B cell (primary cell): Measurements from ENCODE around the gene MYH13. TPM values are rescaled to one million over a fixed set of nuclear protein-coding genes. Genes with fewer than 3 reads are reported as not detected.
A peak's percentile ranks its signal among the peaks of the same experiment; 100 is the strongest.

Experiments used
- ATAC-seq: fragments of 200-7000 bp; cut with Tn5 transposase; one replicate; pipeline ENCODE4 v1.10.0; 2021; ENCODE audit warnings: low read depth, mild to moderate bottlenecking, moderate number of reproducible peaks, moderate library complexity
- CTCF ChIA-PET: fragments of 350-600 bp; sonication (Branson Sonifier 250); formaldehyde crosslinking; loops from one replicate; lab custom pipeline; 2021; ENCODE audit warnings: antibody characterized with exemption, inconsistent platforms; lab: Charles Lee
- POLR2A ChIA-PET: fragments of 350-600 bp; sonication (Branson Sonifier 250); formaldehyde crosslinking; loops from one replicate; lab custom pipeline; 2021; ENCODE audit warnings: antibody characterized with exemption; lab: Charles Lee
- DNase-seq: peaks from one replicate; pipeline ENCODE4 v3.0.0; 2013
- H2AFZ ChIP-seq: 2 replicates; pipeline ENCODE4 v1.6.1; 2012; ENCODE audit warnings: mild to moderate bottlenecking, low read depth, low read length; ENCODE audit not compliant: insufficient read depth, poor library complexity, severe bottlenecking
- H3K27ac ChIP-seq, 2 donors: 1 replicate in 1 of 2; 2 replicates in 1 of 2; pipeline ENCODE4 v1.5.1; 2012 to 2013; ENCODE audit warnings: low read length in 2 of 2, mild to moderate bottlenecking in 2 of 2, moderate library complexity in 1 of 2
- H3K27me3 ChIP-seq, 4 experiments: fragments of 200-600 bp in 1 of 4; sonication (generic) in 1 of 4; replicated peaks in 1 of 4; 1 replicate in 2 of 4; 2 replicates in 2 of 4; pipeline versions ENCODE4 v1.6.1 to v1.7.0; 2013 to 2016; ENCODE audit warnings: low read length in 3 of 4, mild to moderate bottlenecking in 2 of 4, mixed read lengths in 1 of 4, moderate library complexity in 1 of 4; ENCODE audit not compliant: insufficient read depth in 4 of 4, control insufficient read depth in 3 of 4; ENCODE audit errors: control extremely low read depth in 1 of 4
- H3K36me3 ChIP-seq, 2 experiments: replicated peaks in 1 of 2; 1 replicate in 1 of 2; 2 replicates in 1 of 2; pipeline versions ENCODE4 v1.6.1 to v1.7.1; 2013; ENCODE audit warnings: low read length in 1 of 2; ENCODE audit not compliant: insufficient read depth in 2 of 2, control insufficient read depth in 1 of 2; ENCODE audit errors: control extremely low read depth in 1 of 2, extremely low read depth in 1 of 2
- H3K4me1 ChIP-seq, 2 donors: fragments of 200-600 bp in 1 of 2; sonication (generic) in 1 of 2; 1 replicate in 1 of 2; 2 replicates in 1 of 2; pipeline versions ENCODE4 v1.5.1 to v1.6.1; 2013 to 2017; ENCODE audit warnings: low read length in 2 of 2; ENCODE audit not compliant: control insufficient read depth in 2 of 2, insufficient read depth in 2 of 2
- H3K4me2 ChIP-seq: replicated peaks from 2 replicates; pipeline ENCODE3; 2012; ENCODE audit warnings: mild to moderate bottlenecking, low read depth, low read length; ENCODE audit not compliant: poor library complexity, severe bottlenecking
- H3K4me3 ChIP-seq, 5 experiments: fragments of 200-600 bp in 1 of 5; sonication (generic) in 1 of 5; 1 replicate in 3 of 5; 2 replicates in 2 of 5; pipeline versions ENCODE4 v1.5.1 to v1.7.0; 2011 to 2016; ENCODE audit warnings: low read length in 4 of 5, mild to moderate bottlenecking in 4 of 5, low read depth in 2 of 5, control low read depth in 1 of 5, moderate library complexity in 1 of 5; ENCODE audit not compliant: insufficient read depth in 1 of 5; ENCODE audit errors: control extremely low read depth in 1 of 5, extremely low read depth in 1 of 5
- H3K79me2 ChIP-seq: fragments of 200-600 bp; sonication (generic); one replicate; pipeline ENCODE4 v1.6.0; 2016; ENCODE audit warnings: low read length; ENCODE audit not compliant: control insufficient read depth, insufficient read depth
- H3K9ac ChIP-seq: fragments of 200-600 bp; sonication (generic); 2 replicates; pipeline ENCODE4 v1.6.1; 2017; ENCODE audit warnings: mild to moderate bottlenecking, low read length, moderate library complexity
- H3K9me3 ChIP-seq, 3 donors: one replicate each; pipeline versions ENCODE4 v1.6.1 to v1.7.1; 2013; ENCODE audit warnings: low read length in 2 of 3; ENCODE audit not compliant: control insufficient read depth in 2 of 3, insufficient read depth in 1 of 3; ENCODE audit errors: control extremely low read depth in 1 of 3
- H4K20me1 ChIP-seq: 2 replicates; pipeline ENCODE4 v1.6.0; 2012; ENCODE audit warnings: mild to moderate bottlenecking, low read length; ENCODE audit not compliant: insufficient read depth, control insufficient read depth, poor library complexity, severe bottlenecking
- H3K27ac Mint-ChIP-seq: one replicate; pipeline ENCODE4 v1.8.0; 2021; ENCODE audit warnings: mixed read lengths
- H3K27me3 Mint-ChIP-seq: one replicate; pipeline ENCODE4 v1.8.0; 2021; ENCODE audit warnings: mixed read lengths
- H3K4me1 Mint-ChIP-seq: one replicate; pipeline ENCODE4 v1.8.0; 2021; ENCODE audit warnings: mixed read lengths
- H3K4me3 Mint-ChIP-seq: one replicate; pipeline ENCODE4 v1.8.0; 2021; ENCODE audit warnings: mixed read lengths
- H3K9me3 Mint-ChIP-seq: one replicate; pipeline ENCODE4 v1.8.0; 2022; ENCODE audit warnings: mixed read lengths; ENCODE audit not compliant: insufficient read depth
- EZH2 ChIP-seq: IDR thresholded peaks from 2 replicates; pipeline ENCODE4 v1.6.1; 2012; ENCODE audit warnings: borderline replicate concordance, low read depth, mild to moderate bottlenecking, moderate library complexity, low read length; ENCODE audit not compliant: insufficient read depth, poor library complexity, severe bottlenecking
- WGBS: methylation state at CpG from one replicate; pipeline ENCODE4 v1.1.5; 2013; ENCODE audit warnings: missing lambda C conversion rate; ENCODE audit not compliant: insufficient coverage; 5-methylcytosine and 5-hydroxymethylcytosine counted together
- intact Hi-C: fragments of 100-400 bp; cut with micrococcal nuclease; formaldehyde crosslinking; loops from one replicate; pipeline ENCODE4 v1.10.0; 2022
- polyA plus RNA-seq: library from polyadenylated mRNA; depleted of rRNA; stranded (reverse); fragments of >200 nt; gene quantifications from 2 replicates; pipeline ENCODE4 v1.2.3, GENCODE V29; 2012
- total RNA-seq, 2 donors: library from RNA; stranded (reverse); fragments of 120-200 nt in 1 of 2; gene quantifications; 1 replicate in 1 of 2; 2 replicates in 1 of 2; pipeline versions ENCODE4 v1.2.3 to v1.2.4, GENCODE V29; 2013 to 2022
- TF ChIP-seq, protein P1 (sequence below): fragments of 200-600 bp; IDR thresholded peaks from one replicate; pipeline ENCODE4 v1.8.0; 2022; ENCODE audit warnings: antibody characterized with exemption, mild to moderate bottlenecking

The MYH13 gene
- total and polyA plus RNA-seq, 2 donors (not counting 1 experiment from before 2014, with no cell fraction given): not detected

DNA sequence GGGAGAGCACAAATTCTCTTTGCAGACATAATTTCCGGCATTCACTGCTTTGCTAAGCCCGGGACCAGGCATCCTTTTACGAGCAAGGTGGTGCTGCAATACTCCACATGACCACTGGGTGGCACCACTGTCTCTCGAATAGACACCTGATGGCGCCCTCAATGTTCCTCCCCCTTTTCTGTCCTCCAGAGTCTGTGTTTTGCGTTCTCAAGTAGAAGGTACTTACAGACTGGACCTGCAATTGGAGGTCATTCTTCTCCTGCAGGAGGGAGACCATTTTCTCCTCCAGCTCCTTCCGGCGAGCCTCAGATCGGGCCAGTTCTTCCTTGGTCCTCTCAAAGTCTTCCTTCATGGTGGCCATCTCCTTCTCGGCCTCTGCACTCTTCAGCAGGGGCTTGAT lies 45.2 kb downstream of the MYH13 start:
- Histone ChIP-seq H3K4me3 (no peak overlapping the region), H3K36me3 (no peaks in the 10 kb centered on the region), H3K27ac (no peak overlapping the region), H3K4me1 (no peaks in the 10 kb centered on the region), H2AFZ (no peak overlapping the region), H3K9ac (no peak overlapping the region), H3K4me2 (no peak overlapping the region), H3K79me2 (no peaks in the 10 kb centered on the region), H3K9me3 (no peaks in the 10 kb centered on the region), H4K20me1 (no peaks in the 10 kb centered on the region), H3K27me3 (peaks cover 0 to 7% (median 0%) of the 10 kb centered on the region in 4 experiments)
- ChIA-PET POLR2A (no interaction called here), CTCF (interaction anchor here (1.0 to 2.1 kb wide), 5 partner anchors 8 to 290 kb away, joined by 3 to 7 read pairs (median 5); no protein-coding TSS in a partner anchor)
- H3K27me3 Mint-ChIP-seq: peaks cover 14% of the 10 kb centered on the region
- intact Hi-C loops: no loop called here
- H3K27ac Mint-ChIP-seq: no peak overlapping the region
- TF ChIP-seq EZH2: no peak
- TF ChIP-seq, protein P1, sequence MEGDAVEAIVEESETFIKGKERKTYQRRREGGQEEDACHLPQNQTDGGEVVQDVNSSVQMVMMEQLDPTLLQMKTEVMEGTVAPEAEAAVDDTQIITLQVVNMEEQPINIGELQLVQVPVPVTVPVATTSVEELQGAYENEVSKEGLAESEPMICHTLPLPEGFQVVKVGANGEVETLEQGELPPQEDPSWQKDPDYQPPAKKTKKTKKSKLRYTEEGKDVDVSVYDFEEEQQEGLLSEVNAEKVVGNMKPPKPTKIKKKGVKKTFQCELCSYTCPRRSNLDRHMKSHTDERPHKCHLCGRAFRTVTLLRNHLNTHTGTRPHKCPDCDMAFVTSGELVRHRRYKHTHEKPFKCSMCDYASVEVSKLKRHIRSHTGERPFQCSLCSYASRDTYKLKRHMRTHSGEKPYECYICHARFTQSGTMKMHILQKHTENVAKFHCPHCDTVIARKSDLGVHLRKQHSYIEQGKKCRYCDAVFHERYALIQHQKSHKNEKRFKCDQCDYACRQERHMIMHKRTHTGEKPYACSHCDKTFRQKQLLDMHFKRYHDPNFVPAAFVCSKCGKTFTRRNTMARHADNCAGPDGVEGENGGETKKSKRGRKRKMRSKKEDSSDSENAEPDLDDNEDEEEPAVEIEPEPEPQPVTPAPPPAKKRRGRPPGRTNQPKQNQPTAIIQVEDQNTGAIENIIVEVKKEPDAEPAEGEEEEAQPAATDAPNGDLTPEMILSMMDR: peak; percentile 93
- 34% methylated on average over 9 of the region's 10 CpGs for WGBS
- no peak overlapping the region for H3K4me3 Mint-ChIP-seq
- ATAC-seq: no peak
- no peaks in the 10 kb centered on the region for H3K4me1 Mint-ChIP-seq
- peak; percentile 69 for DNase-seq
- no peaks in the 10 kb centered on the region for H3K9me3 Mint-ChIP-seq

DNA sequence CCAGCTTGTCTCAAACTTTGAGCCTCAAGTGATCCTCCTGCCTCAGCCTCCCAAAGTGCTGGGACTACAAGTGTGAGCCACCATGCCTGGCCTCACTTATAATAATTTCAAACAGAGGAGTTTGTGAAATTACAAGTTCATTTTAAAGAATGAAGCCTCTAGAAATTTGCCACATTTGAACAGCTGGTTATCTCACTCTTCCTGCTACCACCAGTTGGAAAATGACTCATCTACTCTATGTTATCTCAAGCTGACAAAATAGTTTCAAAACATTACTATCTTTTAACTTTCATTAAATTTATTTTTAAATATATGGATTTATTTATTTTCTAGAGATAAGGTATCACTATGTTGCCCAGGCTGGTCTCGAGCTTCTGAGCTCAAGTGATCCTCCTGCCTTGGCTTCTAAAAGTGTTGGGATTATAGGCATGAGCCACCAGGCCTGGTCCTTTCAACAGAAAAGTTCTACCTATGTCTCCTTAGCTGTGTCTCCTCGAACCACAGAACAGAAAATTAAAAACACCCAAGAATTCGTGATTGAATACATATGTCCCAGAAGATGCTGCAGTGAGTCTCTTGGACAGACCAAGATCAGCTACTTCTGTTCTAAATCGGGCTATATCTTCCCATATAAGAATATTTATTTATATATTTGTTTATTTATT lies 47.6 kb downstream of the MYH13 start:
- WGBS: 88% methylated on average over 1 of the region's 4 CpGs
- POLR2A ChIA-PET: interaction anchor here (0.6 kb wide), 1 partner anchor 39 kb away, joined by 3 read pairs; no protein-coding TSS in a partner anchor

More for the DNA sequence above, 47.6 kb downstream of the MYH13 start:
- Histone ChIP-seq H3K4me3 (no peak overlapping the region), H3K4me2 (no peak overlapping the region), H3K4me1 (no peaks in the 10 kb centered on the region), H3K9ac (no peak overlapping the region), H3K27ac (no peak overlapping the region), H4K20me1 (no peaks in the 10 kb centered on the region), H3K27me3 (peaks cover 0 to 7% (median 0%) of the 10 kb centered on the region in 4 experiments), H3K9me3 (no peaks in the 10 kb centered on the region), H2AFZ (no peak overlapping the region), H3K36me3 (no peaks in the 10 kb centered on the region), H3K79me2 (no peaks in the 10 kb centered on the region)
- ATAC-seq (no peak), DNase-seq (no peak)
- Mint-ChIP-seq H3K9me3 (no peaks in the 10 kb centered on the region), H3K4me1 (no peaks in the 10 kb centered on the region), H3K4me3 (no peak overlapping the region), H3K27ac (no peak overlapping the region), H3K27me3 (peaks cover 11% of the 10 kb centered on the region)
- CTCF ChIA-PET: interaction anchor here (0.9 to 2.2 kb wide), 4 partner anchors 9 to 292 kb away, joined by 3 to 8 read pairs (median 4); no protein-coding TSS in a partner anchor
- TF ChIP-seq, protein P1: no peak
- no peak for TF ChIP-seq EZH2
- intact Hi-C loops: no loop called here
